HS-5 (cell line): Measurements from ENCODE around the gene FOXC2.

ENCODE experiments used
- DNase-seq: peaks from one replicate; pipeline ENCODE4 v3.0.0-alpha.2; 2012; ENCODE audit warnings: low read depth

FOXC2 gene

GRCh38 chr16:86533076-86533475, 33.6 kb upstream of the FOXC2 start:
- no peak for DNase-seq

- no peak for DNase-seq
Measured at GRCh38 chr16:86533767-86534351, 32.8 kb upstream of the FOXC2 start.

- DNase-seq = no peak
Measured at GRCh38 chr16:86534779-86535615, 31.6 kb upstream of the FOXC2 start.

GRCh38 chr16:86536621-86537020, 30.0 kb upstream of the FOXC2 start:
- DNase-seq = no peak

GRCh38 chr16:86537486-86537885, 29.1 kb upstream of the FOXC2 start:
- DNase-seq = no peak

GRCh38 chr16:86538196-86538780, 28.3 kb upstream of the FOXC2 start:
- DNase-seq = no peak

- DNase-seq = no peak
Measured at GRCh38 chr16:86540894-86541293, 25.7 kb upstream of the FOXC2 start.

GRCh38 chr16:86541560-86541959, 25.1 kb upstream of the FOXC2 start:
- DNase-seq = no peak

- DNase-seq = no peak
Measured at GRCh38 chr16:86542756-86543750, 23.6 kb upstream of the FOXC2 start.

- DNase-seq = no peak
Measured at GRCh38 chr16:86545481-86545880, 21.1 kb upstream of the FOXC2 start.

- DNase-seq = no peak
Measured at GRCh38 chr16:86545954-86546637, 20.5 kb upstream of the FOXC2 start.

- no peak for DNase-seq
Measured at GRCh38 chr16:86546638-86547013, 20.0 kb upstream of the FOXC2 start.

GRCh38 chr16:86547286-86547685, 19.3 kb upstream of the FOXC2 start:
- no peak for DNase-seq

GRCh38 chr16:86549076-86549892, 17.3 kb upstream of the FOXC2 start:
- DNase-seq = no peak

GRCh38 chr16:86549893-86550190, 16.8 kb upstream of the FOXC2 start:
- DNase-seq = no peak

GRCh38 chr16:86550281-86550680, 16.3 kb upstream of the FOXC2 start:
- DNase-seq = no peak

- DNase-seq = no peak
Measured at GRCh38 chr16:86553356-86553755, 13.3 kb upstream of the FOXC2 start.

- no peak for DNase-seq
Measured at GRCh38 chr16:86554599-86554916, 12.1 kb upstream of the FOXC2 start.

GRCh38 chr16:86554917-86555703, 11.5 kb upstream of the FOXC2 start, which contains the start of gene MTHFSD:
TSS of gene MTHFSD (minus strand) at chr16:86555235. CDS start at chr16:86555184, 51 bp downstream.
- no peak for DNase-seq

- no peak for DNase-seq
Measured at GRCh38 chr16:86555704-86556075, 10.9 kb upstream of the FOXC2 start.
